Liver (tissue), 9 donors: ENCODE results near the gene ARMC9. TPM values are rescaled to one million over a fixed set of nuclear protein-coding genes. Genes with fewer than 3 reads are reported as not detected.

Source experiments
- DNase-seq: peaks from one replicate; pipeline ENCODE4 v3.0.0-alpha.2; 2017; ENCODE audit warnings: low spot score
- H3K27ac ChIP-seq, 2 donors: one replicate each; pipeline ENCODE4 v1.7.0; 2013; ENCODE audit warnings: inconsistent platforms in 2 of 2, low read length in 2 of 2, control low read depth in 1 of 2, low read depth in 1 of 2, mild to moderate bottlenecking in 1 of 2
- H3K27me3 ChIP-seq, 4 donors: one replicate each; pipeline versions ENCODE4 v1.6.1 to v1.7.0; 2013; ENCODE audit warnings: low read length in 3 of 4, inconsistent platforms in 1 of 4, mild to moderate bottlenecking in 1 of 4, moderate library complexity in 1 of 4; ENCODE audit not compliant: control insufficient read depth in 4 of 4, insufficient read depth in 4 of 4
- H3K36me3 ChIP-seq, 4 donors: one replicate each; pipeline versions ENCODE4 v1.6.1 to v1.7.0; 2013; ENCODE audit warnings: low read length in 3 of 4, mild to moderate bottlenecking in 3 of 4, low read depth in 1 of 4, moderate library complexity in 1 of 4; ENCODE audit not compliant: control insufficient read depth in 4 of 4, insufficient read depth in 3 of 4
- H3K4me1 ChIP-seq, 4 donors: one replicate each; pipeline versions ENCODE4 v1.6.1 to v1.7.0; 2013; ENCODE audit warnings: low read length in 3 of 4, mild to moderate bottlenecking in 3 of 4, moderate library complexity in 1 of 4; ENCODE audit not compliant: control insufficient read depth in 4 of 4, insufficient read depth in 4 of 4
- H3K4me3 ChIP-seq, 3 donors: one replicate each; pipeline versions ENCODE4 v1.6.1 to v1.7.0; 2013; ENCODE audit warnings: low read length in 3 of 3, control low read depth in 1 of 3, low read depth in 1 of 3, mild to moderate bottlenecking in 1 of 3
- H3K9ac ChIP-seq, 2 donors: one replicate each; pipeline ENCODE4 v1.7.0; 2013; ENCODE audit warnings: low read length in 2 of 2, mild to moderate bottlenecking in 2 of 2, moderate library complexity in 2 of 2, control low read depth in 1 of 2, low read depth in 1 of 2
- H3K9me3 ChIP-seq, 4 donors: one replicate each; pipeline versions ENCODE4 v1.6.1 to v1.7.0; 2013; ENCODE audit warnings: low read length in 3 of 4; ENCODE audit not compliant: control insufficient read depth in 4 of 4
- EGR1 ChIP-seq, 2 donors: IDR thresholded peaks; 2 replicates each; pipeline ENCODE4 v1.6.1; 2016 to 2018; ENCODE audit warnings: antibody characterized with exemption in 2 of 2, low read depth in 2 of 2
- FOXA1 ChIP-seq: IDR thresholded peaks from 2 replicates; pipeline ENCODE4 v1.6.1; 2016; ENCODE audit warnings: antibody characterized with exemption
- FOXA2 ChIP-seq: IDR thresholded peaks from 2 replicates; pipeline ENCODE4 v1.6.1; 2016; ENCODE audit warnings: antibody characterized with exemption
- GABPA ChIP-seq, 2 donors: IDR thresholded peaks in 1 of 2; conservative IDR thresholded peaks in 1 of 2; 2 replicates each; pipeline ENCODE4 v1.6.1; 2016; ENCODE audit warnings: antibody characterized with exemption in 2 of 2, mild to moderate bottlenecking in 1 of 2, moderate library complexity in 1 of 2
- HNF4A ChIP-seq, 2 donors: conservative IDR thresholded peaks; 2 replicates each; pipeline ENCODE4 v1.6.1; 2016; ENCODE audit warnings: antibody characterized with exemption in 2 of 2, mild to moderate bottlenecking in 2 of 2
- HNF4G ChIP-seq: IDR thresholded peaks from 2 replicates; pipeline ENCODE4 v1.6.1; 2016; ENCODE audit warnings: antibody characterized with exemption
- JUND ChIP-seq, 2 donors: IDR thresholded peaks; 2 replicates each; pipeline ENCODE4 v1.6.1; 2016; ENCODE audit warnings: antibody characterized with exemption in 2 of 2
- NR2F2 ChIP-seq: IDR thresholded peaks from 2 replicates; pipeline ENCODE4 v1.6.1; 2016; ENCODE audit warnings: antibody characterized with exemption
- RAD21 ChIP-seq, 2 donors: IDR thresholded peaks; 2 replicates each; pipeline ENCODE4 v1.6.1; 2016; ENCODE audit warnings: antibody characterized with exemption in 2 of 2, mild to moderate bottlenecking in 2 of 2
- REST ChIP-seq: IDR thresholded peaks from 2 replicates; pipeline ENCODE4 v1.6.1; 2016; ENCODE audit warnings: antibody characterized with exemption, mild to moderate bottlenecking
- RXRA ChIP-seq, 2 donors: IDR thresholded peaks; 2 replicates each; pipeline ENCODE4 v1.6.1; 2017 to 2018; ENCODE audit warnings: antibody characterized with exemption in 2 of 2, mild to moderate bottlenecking in 1 of 2
- SP1 ChIP-seq: IDR thresholded peaks from 2 replicates; pipeline ENCODE4 v1.6.1; 2018; ENCODE audit warnings: antibody characterized with exemption, mild to moderate bottlenecking
- TAF1 ChIP-seq: conservative IDR thresholded peaks from 2 replicates; pipeline ENCODE4 v1.6.1; 2016; ENCODE audit warnings: antibody characterized with exemption, mild to moderate bottlenecking
- YY1 ChIP-seq: IDR thresholded peaks from 2 replicates; pipeline ENCODE4 v1.6.1; 2016; ENCODE audit warnings: antibody characterized with exemption, mild to moderate bottlenecking
- ZBTB33 ChIP-seq: IDR thresholded peaks from 2 replicates; pipeline ENCODE4 v1.6.1; 2016; ENCODE audit warnings: antibody characterized with exemption
- WGBS: extraction: QIAGEN DNeasy Blood & Tissue Kit; methylation state at CpG from one replicate; pipeline ENCODE4 v1.1.7; 2013; 5-methylcytosine and 5-hydroxymethylcytosine counted together
- polyA plus RNA-seq, 2 donors: library from polyadenylated mRNA; stranded (reverse) in 1 of 2; unstranded in 1 of 2; fragments of 200-250 nt in 1 of 2; fragments of >200 nt in 1 of 2; fragmentation: Nextera tagmentation in 1 of 2; extraction: Ambion mirVana in 1 of 2; gene quantifications; one replicate each; pipeline versions ENCODE4 v1.2.1 to v1.2.3, GENCODE V29; 2013 to 2015
- total RNA-seq, 2 donors: library from RNA; depleted of rRNA; stranded (reverse); fragments of >200 nt; gene quantifications; one replicate each; pipeline ENCODE4 v1.2.3, GENCODE V29; 2014
- TF ChIP-seq, protein P1 (sequence below): IDR thresholded peaks from 2 replicates; pipeline ENCODE4 v1.6.1; 2016; ENCODE audit warnings: antibody characterized with exemption
- TF ChIP-seq, protein P2 (sequence below): IDR thresholded peaks from 2 replicates; pipeline ENCODE4 v1.6.1; 2016; ENCODE audit warnings: antibody characterized with exemption
- donor health status: healthy.
- donor health status: healthy.
- donor health status: healthy.
- donor health status: healthy.
- donor health status: healthy.

Gene ARMC9
- total and polyA plus RNA-seq, 4 donors: 1.1 to 2.3 (median 1.8) TPM

- Histone ChIP-seq H3K27ac (no peak overlapping the region), H3K4me1 (peaks cover 6 to 9% (median 6%) of the 10 kb centered on the region in 4 donors)
These were observed 200.8 kb downstream of the ARMC9 start for GRCh38 chr2:231399046-231399852.

More at GRCh38 chr2:231399046-231399852, 200.8 kb downstream of the ARMC9 start:
- Histone ChIP-seq H3K4me3 (no peak overlapping the region), H3K27me3 (peaks cover 0 to 3% (median 0%) of the 10 kb centered on the region in 4 donors), H3K9ac (no peak overlapping the region), H3K9me3 (no peaks in the 10 kb centered on the region), H3K36me3 (no peaks in the 10 kb centered on the region)
- DNase-seq: no peak
- WGBS: 92% methylated on average over 23 of the region's 23 CpGs
- TF ChIP-seq ZBTB33 (no peak), TAF1 (no peak), FOXA1 (no peak), NR2F2 (no peak), HNF4G (no peak), EGR1 (IDR thresholded peaks at IDR 0.05; ENCODE audit: low read depth in 2 of 2) (no peak), YY1 (no peak), SP1 (no peak), RXRA (IDR thresholded peaks at IDR 0.05) (no peak), GABPA (IDR thresholded peaks at IDR 0.05 in 1 of 2, conservative IDR thresholded peaks at IDR 0.05 in 1 of 2) (no peak), REST (no peak), RAD21 (IDR thresholded peaks at IDR 0.05) (no peak), FOXA2 (no peak), HNF4A (conservative IDR thresholded peaks at IDR 0.05) (no peak), JUND (IDR thresholded peaks at IDR 0.05) (no peak)
- TF ChIP-seq, protein P1, sequence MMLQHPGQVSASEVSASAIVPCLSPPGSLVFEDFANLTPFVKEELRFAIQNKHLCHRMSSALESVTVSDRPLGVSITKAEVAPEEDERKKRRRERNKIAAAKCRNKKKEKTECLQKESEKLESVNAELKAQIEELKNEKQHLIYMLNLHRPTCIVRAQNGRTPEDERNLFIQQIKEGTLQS: no peak
- TF ChIP-seq, protein P2, sequence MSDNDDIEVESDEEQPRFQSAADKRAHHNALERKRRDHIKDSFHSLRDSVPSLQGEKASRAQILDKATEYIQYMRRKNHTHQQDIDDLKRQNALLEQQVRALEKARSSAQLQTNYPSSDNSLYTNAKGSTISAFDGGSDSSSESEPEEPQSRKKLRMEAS: no peak
